CD1c-positive myeloid dendritic cell (primary cell): ENCODE measurements around the gene UBAC2.

Experiments
- DNase-seq: peaks from one replicate; pipeline ENCODE4 v3.0.0-alpha.2; 2016; ENCODE audit errors: extremely low spot score

Gene UBAC2

GRCh38 chr13:99435998-99436397 is 235.3 kb downstream of the UBAC2 start:
- DNase-seq: no peak
